GM19468 (cell line): Measurements from ENCODE around the gene OR5A2.
"Not testable (repeated sequence)": the region's sequence is repeated elsewhere in the genome, so short reads cannot be mapped to it uniquely, and the experiment has no call there.

Experiments used
- ATAC-seq: cut with Tn5 transposase; IDR thresholded peaks from one replicate; pipeline ENCODE4 v1.9.1; 2021; ENCODE audit warnings: mild to moderate bottlenecking, moderate library complexity, moderate number of reproducible peaks; ENCODE audit not compliant: unreplicated experiment; ENCODE audit errors: extremely low read depth

Gene OR5A2

GRCh38 chr11:59400461-59401261 is 25.6 kb downstream of the OR5A2 start:
- no peak for ATAC-seq

DNA sequence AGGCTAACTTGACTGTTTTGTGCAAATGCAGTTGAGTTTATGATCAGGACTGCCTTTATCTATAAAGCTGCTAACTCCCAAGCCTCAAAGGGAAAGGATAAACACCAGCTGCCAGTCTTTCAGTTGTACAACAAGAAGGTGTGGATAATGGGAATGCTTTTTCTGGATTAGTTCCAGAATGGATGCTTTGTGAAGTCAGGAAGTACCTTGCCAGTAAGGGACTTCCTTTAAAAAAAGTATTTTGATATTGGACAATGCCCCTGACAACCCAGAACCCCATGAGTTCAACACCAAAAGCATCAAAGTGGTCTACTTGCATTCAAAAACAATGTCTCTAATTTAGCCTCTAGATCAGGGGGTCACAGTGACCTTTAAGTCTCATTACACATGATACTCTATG is 32.0 kb downstream of the OR5A2 start:
- ATAC-seq, result no peak

- ATAC-seq, result peak; percentile 57
These were observed 45.8 kb downstream of the OR5A2 start for GRCh38 chr11:59380263-59381059.

DNA sequence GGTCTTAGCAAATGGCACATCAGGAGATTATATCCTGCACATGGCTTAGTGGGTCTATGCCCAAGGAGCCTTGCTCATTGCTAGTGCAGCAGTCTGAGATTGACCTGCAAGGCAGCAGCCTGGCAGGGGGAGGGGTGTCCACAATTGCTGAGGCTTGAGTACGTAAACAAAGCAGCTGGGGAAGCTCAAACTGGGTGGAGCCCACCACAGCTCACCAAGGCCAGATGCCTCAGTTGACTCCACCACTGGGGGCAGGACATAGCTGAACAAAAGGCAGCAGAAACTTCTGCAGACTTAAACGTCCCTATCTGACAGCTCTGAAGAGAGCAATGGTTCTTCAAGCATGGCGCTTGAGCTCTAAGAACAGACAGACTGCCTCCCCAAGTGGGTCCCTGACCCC is 53.9 kb downstream of the OR5A2 start:
- ATAC-seq, result not testable (repeated sequence)

GRCh38 chr11:59368238-59369022 is 57.8 kb downstream of the OR5A2 start:
- ATAC-seq, result no peak
